ENCODE results near the gene CEP350.

DNA sequence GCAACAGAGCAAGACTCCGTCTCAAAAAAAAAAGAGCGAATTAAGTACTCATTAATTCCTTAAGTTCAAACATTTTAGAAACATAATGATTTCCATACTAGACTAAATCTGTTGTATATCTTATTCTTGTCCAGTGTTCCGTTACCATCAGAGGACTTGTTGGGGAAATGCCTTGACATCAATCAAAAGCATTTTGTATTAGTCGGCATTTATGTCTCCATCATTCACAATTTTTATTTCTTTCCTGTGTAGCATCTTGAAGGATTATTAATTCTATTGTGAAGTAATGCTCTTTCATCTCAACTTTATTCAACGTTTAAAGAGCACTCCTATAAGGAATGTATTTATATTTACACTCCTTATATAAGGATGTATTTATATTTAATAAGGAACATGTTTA is 117.1 kb downstream of the CEP350 start:
- TF ChIP-seq, protein P1, sequence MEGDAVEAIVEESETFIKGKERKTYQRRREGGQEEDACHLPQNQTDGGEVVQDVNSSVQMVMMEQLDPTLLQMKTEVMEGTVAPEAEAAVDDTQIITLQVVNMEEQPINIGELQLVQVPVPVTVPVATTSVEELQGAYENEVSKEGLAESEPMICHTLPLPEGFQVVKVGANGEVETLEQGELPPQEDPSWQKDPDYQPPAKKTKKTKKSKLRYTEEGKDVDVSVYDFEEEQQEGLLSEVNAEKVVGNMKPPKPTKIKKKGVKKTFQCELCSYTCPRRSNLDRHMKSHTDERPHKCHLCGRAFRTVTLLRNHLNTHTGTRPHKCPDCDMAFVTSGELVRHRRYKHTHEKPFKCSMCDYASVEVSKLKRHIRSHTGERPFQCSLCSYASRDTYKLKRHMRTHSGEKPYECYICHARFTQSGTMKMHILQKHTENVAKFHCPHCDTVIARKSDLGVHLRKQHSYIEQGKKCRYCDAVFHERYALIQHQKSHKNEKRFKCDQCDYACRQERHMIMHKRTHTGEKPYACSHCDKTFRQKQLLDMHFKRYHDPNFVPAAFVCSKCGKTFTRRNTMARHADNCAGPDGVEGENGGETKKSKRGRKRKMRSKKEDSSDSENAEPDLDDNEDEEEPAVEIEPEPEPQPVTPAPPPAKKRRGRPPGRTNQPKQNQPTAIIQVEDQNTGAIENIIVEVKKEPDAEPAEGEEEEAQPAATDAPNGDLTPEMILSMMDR (IDR thresholded peaks at IDR 0.05) = no peak
- no peak for TF ChIP-seq POLR2AphosphoS5 (IDR thresholded peaks at IDR 0.05; ENCODE audit: low read depth, low read length)
- TF ChIP-seq EP300 (IDR thresholded peaks at IDR 0.05; ENCODE audit: borderline replicate concordance in 1 of 2, low read depth in 1 of 2, low read length in 1 of 2) = no peak
- TF ChIP-seq TAF1 (IDR thresholded peaks at IDR 0.05; ENCODE audit: borderline replicate concordance, low read depth, low read length) = no peak
- no peak for TF ChIP-seq RCOR1 (IDR thresholded peaks at IDR 0.05; ENCODE audit: low read length)
- no peak for TF ChIP-seq MXI1 (IDR thresholded peaks at IDR 0.05; ENCODE audit: low read depth, low read length)

All from SK-N-SH (cell line).